Measurements from ENCODE around the gene NDST1. TPM values are rescaled to one million over a fixed set of nuclear protein-coding genes. Genes with fewer than 3 reads are reported as not detected.
A peak's percentile ranks its signal among the peaks of the same experiment; 100 is the strongest.

The NDST1 gene
- total RNA-seq, 1 donor from 2014 or later: 17.1 TPM

DNA sequence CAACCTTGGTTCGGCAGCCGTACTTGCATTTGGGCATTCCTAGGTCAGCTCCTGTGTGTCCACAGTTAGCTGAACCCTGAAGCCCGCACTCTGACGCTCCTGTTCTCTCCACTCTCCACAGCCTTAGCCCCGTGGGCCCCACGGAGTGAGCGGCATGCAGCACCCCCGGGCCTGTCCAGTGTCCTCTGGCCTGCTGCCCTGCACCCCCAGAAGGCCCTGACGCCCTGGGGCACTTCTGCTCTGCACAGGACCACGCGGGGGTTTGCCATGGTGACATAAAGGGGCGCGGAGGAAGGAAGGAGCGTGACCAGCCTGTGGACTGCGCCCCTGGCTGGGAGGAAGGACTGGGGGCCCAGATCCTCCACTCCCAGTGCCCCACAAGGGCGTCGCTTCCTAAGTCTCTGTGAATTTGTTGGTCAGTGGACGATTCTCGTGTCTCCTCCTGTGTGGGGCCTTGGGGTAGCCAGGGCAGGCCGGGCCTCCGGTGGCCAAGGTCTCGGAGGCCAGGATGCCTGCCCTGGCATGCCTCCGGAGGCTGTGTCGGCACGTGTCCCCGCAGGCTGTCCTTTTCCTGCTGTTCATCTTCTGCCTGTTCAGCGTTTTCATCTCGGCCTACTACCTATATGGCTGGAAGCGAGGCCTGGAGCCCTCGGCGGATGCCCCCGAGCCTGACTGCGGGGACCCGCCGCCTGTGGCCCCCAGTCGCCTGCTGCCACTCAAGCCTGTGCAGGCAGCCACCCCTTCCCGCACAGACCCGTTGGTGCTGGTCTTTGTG lies 13.0 kb downstream of the NDST1 start:
- FAIRE-seq (no peak), DNase-seq (ENCODE audit: low read depth) (no peak)
- no peak overlapping the region for H3K4me3 ChIP-seq (ENCODE audit: low read depth, low read length)
- TF ChIP-seq, protein P1, sequence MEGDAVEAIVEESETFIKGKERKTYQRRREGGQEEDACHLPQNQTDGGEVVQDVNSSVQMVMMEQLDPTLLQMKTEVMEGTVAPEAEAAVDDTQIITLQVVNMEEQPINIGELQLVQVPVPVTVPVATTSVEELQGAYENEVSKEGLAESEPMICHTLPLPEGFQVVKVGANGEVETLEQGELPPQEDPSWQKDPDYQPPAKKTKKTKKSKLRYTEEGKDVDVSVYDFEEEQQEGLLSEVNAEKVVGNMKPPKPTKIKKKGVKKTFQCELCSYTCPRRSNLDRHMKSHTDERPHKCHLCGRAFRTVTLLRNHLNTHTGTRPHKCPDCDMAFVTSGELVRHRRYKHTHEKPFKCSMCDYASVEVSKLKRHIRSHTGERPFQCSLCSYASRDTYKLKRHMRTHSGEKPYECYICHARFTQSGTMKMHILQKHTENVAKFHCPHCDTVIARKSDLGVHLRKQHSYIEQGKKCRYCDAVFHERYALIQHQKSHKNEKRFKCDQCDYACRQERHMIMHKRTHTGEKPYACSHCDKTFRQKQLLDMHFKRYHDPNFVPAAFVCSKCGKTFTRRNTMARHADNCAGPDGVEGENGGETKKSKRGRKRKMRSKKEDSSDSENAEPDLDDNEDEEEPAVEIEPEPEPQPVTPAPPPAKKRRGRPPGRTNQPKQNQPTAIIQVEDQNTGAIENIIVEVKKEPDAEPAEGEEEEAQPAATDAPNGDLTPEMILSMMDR (IDR thresholded peaks at IDR 0.05; ENCODE audit: insufficient read depth, low read length, severe bottlenecking): no peak
- H3K27me3 ChIP-seq (ENCODE audit: control insufficient read depth, insufficient read depth, low read length): no peaks in the 10 kb centered on the region
- peaks cover 17% of the 10 kb centered on the region for H3K36me3 ChIP-seq (ENCODE audit: control insufficient read depth, insufficient read depth, low read length)

DNA sequence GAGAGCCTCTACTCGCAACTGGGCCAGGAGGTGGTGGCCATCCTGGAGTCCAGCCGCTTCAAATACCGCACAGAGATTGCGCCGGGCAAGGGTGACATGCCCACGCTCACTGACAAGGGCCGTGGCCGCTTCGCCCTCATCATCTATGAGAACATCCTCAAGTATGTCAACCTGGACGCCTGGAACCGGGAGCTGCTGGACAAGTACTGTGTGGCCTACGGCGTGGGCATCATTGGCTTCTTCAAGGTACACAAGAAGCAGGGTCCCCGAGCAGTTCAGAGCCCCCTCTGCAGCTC lies 13.5 kb downstream of the NDST1 start:
- Histone ChIP-seq H3K27me3 (ENCODE audit: control insufficient read depth, insufficient read depth, low read length) (no peaks in the 10 kb centered on the region), H3K36me3 (ENCODE audit: control insufficient read depth, insufficient read depth, low read length) (peaks cover 17% of the 10 kb centered on the region), H3K4me3 (ENCODE audit: low read depth, low read length) (no peak overlapping the region)
- FAIRE-seq (no peak), DNase-seq (ENCODE audit: low read depth) (no peak)
- TF ChIP-seq, protein P1 (IDR thresholded peaks at IDR 0.05; ENCODE audit: insufficient read depth, low read length, severe bottlenecking): no peak

DNA sequence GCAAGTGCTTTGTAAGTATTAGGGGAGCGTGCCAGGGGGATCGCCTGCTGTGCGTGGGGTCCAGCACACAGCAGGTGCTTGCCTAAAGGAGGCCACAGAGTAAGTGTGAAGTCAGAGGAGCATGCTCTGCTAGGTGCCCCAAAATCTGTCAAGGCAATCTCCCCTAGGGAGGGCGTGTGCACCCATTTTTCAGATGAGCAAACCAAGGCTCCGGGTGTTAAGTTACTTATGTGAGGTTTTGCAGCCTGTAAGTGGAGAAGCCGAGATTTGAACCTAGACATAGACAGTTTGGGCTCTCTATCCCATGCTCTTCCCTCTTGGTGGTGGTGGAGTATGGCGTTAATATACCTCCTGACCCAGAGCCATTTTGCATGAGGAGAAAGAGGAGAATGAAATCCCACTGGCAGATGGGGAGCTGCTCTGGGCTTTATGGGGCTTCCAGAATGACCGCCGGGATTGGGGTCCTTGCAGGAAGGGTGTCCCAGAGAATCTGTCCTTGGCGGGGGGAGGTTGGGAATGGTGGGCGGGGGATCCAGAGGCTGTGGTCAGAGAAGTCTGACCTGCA lies 14.1 kb downstream of the NDST1 start:
- peaks cover 17% of the 10 kb centered on the region for H3K36me3 ChIP-seq (ENCODE audit: control insufficient read depth, insufficient read depth, low read length)
- FAIRE-seq (no peak), DNase-seq (ENCODE audit: low read depth) (no peak)
- H3K27me3 ChIP-seq (ENCODE audit: control insufficient read depth, insufficient read depth, low read length): no peaks in the 10 kb centered on the region
- no peak overlapping the region for H3K4me3 ChIP-seq (ENCODE audit: low read depth, low read length)
- TF ChIP-seq, protein P1 (IDR thresholded peaks at IDR 0.05; ENCODE audit: insufficient read depth, low read length, severe bottlenecking): no peak

DNA sequence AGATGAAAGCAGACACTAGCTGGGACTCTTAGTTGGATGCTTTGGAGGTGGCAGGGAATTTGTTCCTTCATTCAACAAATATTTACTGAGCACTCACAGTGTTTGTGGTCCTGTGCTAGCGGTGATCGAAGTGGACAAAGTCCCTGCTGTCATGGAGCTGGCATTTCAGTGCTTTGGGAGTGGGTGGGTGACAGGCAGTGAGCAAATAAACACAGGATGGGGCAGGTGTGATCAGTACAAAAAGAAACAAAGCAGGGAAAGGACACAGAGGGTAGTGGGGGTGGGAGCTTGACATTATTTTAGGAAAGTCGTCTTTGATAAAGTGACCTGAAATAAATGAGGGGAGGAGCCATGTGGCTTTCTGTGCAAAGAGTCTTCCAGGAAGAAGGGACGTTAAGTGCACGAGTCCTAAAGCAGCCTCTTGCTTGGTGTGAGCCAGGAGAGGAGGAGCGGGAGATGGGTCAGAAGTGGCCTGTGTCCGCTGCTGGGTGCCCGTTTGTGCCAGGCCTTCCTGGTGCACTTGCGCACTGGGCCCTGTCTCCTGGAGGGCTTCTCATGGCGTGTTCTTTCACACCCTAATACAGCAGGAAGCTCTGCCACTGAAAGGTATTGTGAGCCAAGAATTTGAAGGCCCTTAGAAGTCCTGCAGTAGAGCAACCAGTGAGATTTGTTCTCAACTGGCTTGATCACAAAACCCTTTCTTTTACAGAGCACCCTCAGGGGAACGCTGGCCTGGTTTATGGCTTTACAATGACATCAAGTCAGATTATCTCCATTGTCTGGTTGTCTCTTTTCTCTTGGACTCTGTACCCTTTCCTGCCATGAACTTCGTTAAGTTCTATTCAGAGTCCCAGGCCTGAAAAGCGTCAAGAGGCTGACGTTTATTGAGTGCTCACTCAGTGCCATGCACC lies 14.8 kb downstream of the NDST1 start:
- DNase-seq (ENCODE audit: low read depth): no peak
- no peak overlapping the region for H3K4me3 ChIP-seq (ENCODE audit: low read depth, low read length)
- H3K27me3 ChIP-seq (ENCODE audit: control insufficient read depth, insufficient read depth, low read length): no peaks in the 10 kb centered on the region
- H3K36me3 ChIP-seq (ENCODE audit: control insufficient read depth, insufficient read depth, low read length): peaks cover 21% of the 10 kb centered on the region
- TF ChIP-seq, protein P1 (IDR thresholded peaks at IDR 0.05; ENCODE audit: insufficient read depth, low read length, severe bottlenecking): no peak
- FAIRE-seq: no peak

DNA sequence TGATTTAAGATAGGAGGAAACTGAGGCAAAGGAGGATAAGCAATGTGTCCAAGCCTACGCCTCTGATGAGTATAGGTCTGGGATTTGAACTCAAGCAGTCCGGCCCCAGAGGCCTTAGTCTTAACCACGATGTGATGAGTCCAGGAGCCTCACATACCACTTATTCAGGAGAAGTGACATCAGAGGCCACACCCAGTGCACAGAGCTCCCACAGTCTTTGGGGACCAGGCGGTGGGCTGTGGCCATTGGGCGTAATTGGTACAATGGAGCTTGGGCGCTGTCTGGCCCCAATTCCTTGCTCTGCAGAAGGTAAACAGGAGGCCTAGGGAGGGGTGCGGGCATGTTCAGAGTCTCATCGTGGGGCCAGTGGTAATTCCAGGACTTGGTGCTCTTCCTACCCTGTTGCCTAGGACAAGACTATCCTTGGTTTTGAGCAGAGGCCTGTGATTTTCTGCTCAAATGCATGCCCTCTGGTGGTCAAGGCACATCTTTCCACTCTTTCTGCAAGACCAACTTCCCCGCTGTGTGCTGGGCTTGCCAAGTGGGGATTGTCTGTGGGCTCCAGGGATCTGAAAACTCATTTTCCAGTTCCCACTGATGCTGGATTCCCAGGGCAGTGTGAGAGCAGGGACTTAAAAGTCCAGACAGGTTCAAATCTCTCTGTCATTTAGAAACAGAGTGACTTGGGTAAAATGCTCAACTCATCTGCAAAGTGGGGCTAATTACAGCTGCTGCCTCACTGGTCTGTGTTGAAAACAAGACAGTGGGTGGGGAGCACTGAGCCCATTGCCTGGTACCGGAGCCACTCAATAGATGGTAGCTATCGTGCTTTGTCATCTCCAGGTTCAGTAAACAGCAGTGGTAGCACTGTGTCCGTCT lies 15.8 kb downstream of the NDST1 start:
- TF ChIP-seq, protein P1 (IDR thresholded peaks at IDR 0.05; ENCODE audit: insufficient read depth, low read length, severe bottlenecking): peak; percentile 73
- Histone ChIP-seq H3K36me3 (ENCODE audit: control insufficient read depth, insufficient read depth, low read length) (peaks cover 26% of the 10 kb centered on the region), H3K27me3 (ENCODE audit: control insufficient read depth, insufficient read depth, low read length) (no peaks in the 10 kb centered on the region), H3K4me3 (ENCODE audit: low read depth, low read length) (no peak overlapping the region)
- FAIRE-seq: peak; percentile 28
- DNase-seq (ENCODE audit: low read depth): peak; percentile 55

Measured in bronchial epithelial cell (primary cell).